Measurements from ENCODE around the gene IL19. TPM values are rescaled to one million over a fixed set of nuclear protein-coding genes. Genes with fewer than 3 reads are reported as not detected.

Gene IL19
- total RNA-seq, 1 experiment from 2014 or later: not detected

DNA sequence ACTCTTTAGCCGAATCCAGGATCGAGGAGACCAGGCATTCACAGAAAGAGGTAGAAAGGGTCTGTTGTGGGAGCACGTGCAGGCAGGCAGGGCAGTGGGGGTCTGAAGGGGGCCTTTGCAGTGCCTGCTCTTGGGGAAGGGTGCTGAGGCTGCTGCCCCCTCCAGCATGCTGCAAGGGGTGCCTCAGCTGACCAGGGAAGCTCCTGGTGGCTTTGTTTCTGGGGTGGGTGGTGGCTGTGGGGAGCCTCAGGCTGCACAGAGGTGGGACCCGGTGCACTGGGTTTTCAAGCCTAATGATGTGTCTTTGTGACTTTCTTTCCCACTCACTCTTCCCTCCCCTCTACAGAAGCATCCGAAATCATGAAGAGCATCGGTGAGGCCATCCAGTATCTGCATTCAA is 41.5 kb upstream of the IL19 start:
- no peak overlapping the region for H2BK5ac ChIP-seq (ENCODE audit: insufficient read length, low read length)
- Mint-ChIP-seq H3K36me3 (ENCODE audit: insufficient read depth in 1 of 3, low read depth in 3 of 3) (peaks cover 4 to 35% (median 34%) of the 10 kb centered on the region in 3 experiments; a peak in 6 of 7 replicates), H3K27ac (peak overlapping the region in 1 of 3 experiments; percentile 83; a peak in 1 of 7 replicates), H3K4me1 (peaks cover 14 to 19% of the 10 kb centered on the region in 2 experiments), H3K9me3 (no peaks in the 10 kb centered on the region), H3K27me3 (ENCODE audit: low read depth) (no peaks in the 10 kb centered on the region; the same call in 1 of the 2 replicates), H3K4me3 (no peak overlapping the region)
- H4K91ac ChIP-seq (ENCODE audit: insufficient read length, low read depth, low read length): no peak overlapping the region
- H3K4ac ChIP-seq (ENCODE audit: low read depth, low read length): no peak overlapping the region
- no peak overlapping the region for H3K4me2 ChIP-seq (ENCODE audit: insufficient read depth, insufficient read length, low read length)
- H4K20me1 ChIP-seq (ENCODE audit: control insufficient read depth, insufficient read depth, insufficient read length): no peaks in the 10 kb centered on the region
- no peak overlapping the region for H2BK12ac ChIP-seq (ENCODE audit: insufficient read length, low read depth, low read length)
- H3K79me1 ChIP-seq (ENCODE audit: insufficient read depth, low read depth, low read length, poor library complexity, severe bottlenecking): no peaks in the 10 kb centered on the region
- TF ChIP-seq, protein P1, sequence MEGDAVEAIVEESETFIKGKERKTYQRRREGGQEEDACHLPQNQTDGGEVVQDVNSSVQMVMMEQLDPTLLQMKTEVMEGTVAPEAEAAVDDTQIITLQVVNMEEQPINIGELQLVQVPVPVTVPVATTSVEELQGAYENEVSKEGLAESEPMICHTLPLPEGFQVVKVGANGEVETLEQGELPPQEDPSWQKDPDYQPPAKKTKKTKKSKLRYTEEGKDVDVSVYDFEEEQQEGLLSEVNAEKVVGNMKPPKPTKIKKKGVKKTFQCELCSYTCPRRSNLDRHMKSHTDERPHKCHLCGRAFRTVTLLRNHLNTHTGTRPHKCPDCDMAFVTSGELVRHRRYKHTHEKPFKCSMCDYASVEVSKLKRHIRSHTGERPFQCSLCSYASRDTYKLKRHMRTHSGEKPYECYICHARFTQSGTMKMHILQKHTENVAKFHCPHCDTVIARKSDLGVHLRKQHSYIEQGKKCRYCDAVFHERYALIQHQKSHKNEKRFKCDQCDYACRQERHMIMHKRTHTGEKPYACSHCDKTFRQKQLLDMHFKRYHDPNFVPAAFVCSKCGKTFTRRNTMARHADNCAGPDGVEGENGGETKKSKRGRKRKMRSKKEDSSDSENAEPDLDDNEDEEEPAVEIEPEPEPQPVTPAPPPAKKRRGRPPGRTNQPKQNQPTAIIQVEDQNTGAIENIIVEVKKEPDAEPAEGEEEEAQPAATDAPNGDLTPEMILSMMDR (conservative IDR thresholded peaks at IDR 0.05): no peak
- H3K4me1 ChIP-seq (ENCODE audit: insufficient read depth, low read length): no peaks in the 10 kb centered on the region; the same call in 1 of the 2 replicates
- no peak overlapping the region for H2BK20ac ChIP-seq (ENCODE audit: low read depth, low read length, poor library complexity, severe bottlenecking)
- H3K27me3 ChIP-seq (ENCODE audit: insufficient read depth, low read length): no peaks in the 10 kb centered on the region
- H3K56ac ChIP-seq (ENCODE audit: insufficient read length, low read depth, low read length): no peak overlapping the region
- H2AFZ ChIP-seq (ENCODE audit: low read length): no peak overlapping the region
- H3T11ph ChIP-seq (ENCODE audit: low read length): no peak overlapping the region
- no peak for DNase-seq
- no peak overlapping the region for H2BK120ac ChIP-seq (ENCODE audit: low read depth, low read length, poor library complexity, severe bottlenecking)
- no peak overlapping the region for H3K18ac ChIP-seq (ENCODE audit: insufficient read length, low read depth, low read length)
- no peak overlapping the region for H4K5ac ChIP-seq (ENCODE audit: insufficient read length, low read depth, low read length)
- H3K23me2 ChIP-seq (ENCODE audit: insufficient read length, low read depth, low read length, poor library complexity, severe bottlenecking): no peaks in the 10 kb centered on the region
- no peak overlapping the region for H2BK15ac ChIP-seq (ENCODE audit: low read depth, low read length)
- H3K79me2 ChIP-seq (ENCODE audit: insufficient read depth, low read length): no peaks in the 10 kb centered on the region
- no peak overlapping the region for H2AK5ac ChIP-seq (ENCODE audit: insufficient read length, low read length)
- no peak overlapping the region for H3K9ac ChIP-seq (ENCODE audit: extremely low read depth, insufficient read length, low read length)
- no peak overlapping the region for H3K14ac ChIP-seq (ENCODE audit: insufficient read depth, low read length)
- no peaks in the 10 kb centered on the region for H3K9me3 ChIP-seq (ENCODE audit: control insufficient read depth, low read depth, low read length)
- H3K23ac ChIP-seq (ENCODE audit: insufficient read length, low read depth, low read length): no peak overlapping the region
- no peak overlapping the region for H3K27ac ChIP-seq (ENCODE audit: insufficient read length, low read depth, low read length)
- no CpG with 5 or more reads among the region's 6 CpGs for WGBS (ENCODE audit: extremely low coverage, insufficient read length, low lambda C conversion rate)
- H4K8ac ChIP-seq (replicated peaks; ENCODE audit: insufficient read length, low read depth, low read length): no peak overlapping the region

Data from H9 (cell line).